ES-I3 (cell line): Measurements from ENCODE around the gene CASKIN1.

Source experiments
- H3K36me3 ChIP-seq: 2 replicates; pipeline ENCODE4 v1.6.1; 2013; ENCODE audit warnings: mild to moderate bottlenecking, low read length, control low read depth, moderate library complexity; ENCODE audit not compliant: insufficient read depth
- H3K4me1 ChIP-seq: 2 replicates; pipeline ENCODE4 v1.6.1; 2013; ENCODE audit warnings: mild to moderate bottlenecking, control low read depth, low read length; ENCODE audit not compliant: insufficient read depth
- H3K9ac ChIP-seq: 2 replicates; pipeline ENCODE4 v1.6.1; 2013; ENCODE audit warnings: low read depth, mild to moderate bottlenecking, low read length, moderate library complexity
- H3K9me3 ChIP-seq: 2 replicates; pipeline ENCODE4 v1.6.1; 2013; ENCODE audit warnings: mild to moderate bottlenecking, low read length, moderate library complexity; ENCODE audit not compliant: control insufficient read depth, insufficient read depth

The CASKIN1 gene

DNA sequence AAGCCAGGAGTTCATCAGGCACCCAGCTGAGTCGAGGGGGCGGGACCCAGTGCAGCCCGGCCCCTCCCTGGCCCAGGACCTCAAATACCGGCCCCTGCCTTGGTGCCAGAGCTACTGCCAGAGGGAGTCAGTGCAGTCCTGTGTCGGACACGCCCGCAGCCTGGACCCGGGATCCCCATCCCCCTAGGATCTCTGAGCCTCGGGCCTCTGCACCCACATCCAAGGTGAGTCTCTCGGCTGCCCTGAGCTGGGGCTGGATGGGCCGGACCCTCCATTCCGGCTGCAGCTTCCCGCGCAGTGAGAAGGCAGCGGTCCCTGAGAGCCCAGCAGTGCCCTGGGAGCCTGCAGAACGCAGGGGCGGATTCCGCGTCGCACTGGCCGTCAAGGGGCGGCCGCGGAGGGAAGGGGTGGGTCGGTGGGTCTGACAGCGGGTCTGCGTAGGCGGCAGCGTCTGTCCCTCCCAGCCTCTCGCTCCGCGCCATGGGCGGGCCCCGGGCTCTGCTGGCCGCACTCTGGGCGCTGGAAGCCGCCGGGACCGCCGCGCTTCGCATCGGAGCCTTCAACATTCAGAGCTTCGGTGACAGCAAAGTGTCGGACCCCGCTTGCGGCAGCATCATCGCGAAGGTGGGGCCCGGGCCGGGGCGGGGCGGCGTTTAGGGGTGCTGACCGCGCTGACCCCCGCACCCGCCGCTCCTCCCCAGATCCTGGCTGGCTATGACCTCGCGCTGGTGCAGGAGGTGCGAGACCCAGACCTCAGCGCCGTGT, 40.1 kb upstream of the CASKIN1 start, which contains the start of gene DNASE1L2:
TSS of gene DNASE1L2 (plus strand) at position 108 of the 765 bp plus-strand sequence. CDS start at position 481, 373 bp downstream.
- H3K9ac ChIP-seq, result peak within 1 kb of the TSS; percentile 48
- H3K9me3 ChIP-seq, result no peaks in the 10 kb centered on the region
- no peaks in the 10 kb centered on the region; the same call in 1 of the 2 replicates for H3K4me1 ChIP-seq
- no peaks in the 10 kb centered on the region for H3K36me3 ChIP-seq

DNA sequence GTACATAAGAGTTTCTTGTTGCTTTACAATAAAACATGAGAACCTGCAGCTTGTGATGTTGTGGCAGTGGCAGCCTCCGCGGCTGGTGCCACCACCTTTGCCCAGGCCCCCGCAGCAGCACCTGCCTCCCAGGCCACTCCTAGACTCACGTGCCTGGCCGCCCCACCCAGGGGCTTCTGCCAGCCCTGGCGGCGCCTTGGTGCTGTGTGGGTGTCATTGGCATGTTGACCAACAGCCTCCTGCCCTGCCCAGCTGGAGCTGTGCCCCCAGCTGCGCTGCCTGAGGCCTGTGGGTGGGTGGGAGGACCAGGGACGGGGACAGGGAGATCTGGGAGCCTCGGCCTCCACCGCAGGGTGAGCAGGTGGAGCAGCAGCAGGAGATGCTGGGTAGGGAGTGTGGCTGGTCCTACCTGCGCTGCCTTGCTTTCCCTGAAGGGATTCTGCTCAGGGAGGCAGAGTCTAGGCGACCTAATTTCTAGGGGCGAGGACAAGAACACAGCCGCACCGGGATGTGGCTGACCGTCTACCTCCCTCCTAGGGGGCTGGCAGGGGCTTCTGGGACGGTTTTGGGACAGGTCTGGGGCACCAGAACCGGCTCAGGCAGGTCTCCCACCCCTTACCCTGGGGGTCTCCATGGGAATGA, 39.4 kb upstream of the CASKIN1 start:
- Histone ChIP-seq H3K9ac (no peak overlapping the region), H3K36me3 (no peaks in the 10 kb centered on the region), H3K4me1 (no peaks in the 10 kb centered on the region; the same call in 1 of the 2 replicates), H3K9me3 (no peaks in the 10 kb centered on the region)

DNA sequence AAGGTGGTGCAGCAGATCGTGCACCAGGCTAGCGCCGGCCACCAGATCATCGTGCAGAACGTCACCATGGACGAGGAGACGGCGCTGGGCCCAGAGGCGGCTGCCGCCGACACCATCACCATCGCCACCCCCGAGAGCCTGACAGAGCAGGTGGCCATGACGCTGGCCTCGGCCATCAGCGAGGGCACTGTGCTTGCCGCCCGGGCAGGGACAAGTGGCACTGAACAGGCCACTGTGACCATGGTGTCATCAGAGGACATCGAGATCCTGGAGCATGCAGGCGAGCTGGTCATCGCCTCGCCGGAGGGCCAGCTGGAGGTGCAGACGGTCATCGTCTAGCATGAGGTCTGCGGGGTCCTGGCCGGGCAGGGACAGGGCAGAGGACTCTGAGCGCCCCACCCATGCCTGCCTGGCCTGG, 38.8 kb upstream of the CASKIN1 start:
- Histone ChIP-seq H3K9ac (no peak overlapping the region), H3K4me1 (no peaks in the 10 kb centered on the region; the same call in 1 of the 2 replicates), H3K36me3 (no peaks in the 10 kb centered on the region), H3K9me3 (no peaks in the 10 kb centered on the region)

DNA sequence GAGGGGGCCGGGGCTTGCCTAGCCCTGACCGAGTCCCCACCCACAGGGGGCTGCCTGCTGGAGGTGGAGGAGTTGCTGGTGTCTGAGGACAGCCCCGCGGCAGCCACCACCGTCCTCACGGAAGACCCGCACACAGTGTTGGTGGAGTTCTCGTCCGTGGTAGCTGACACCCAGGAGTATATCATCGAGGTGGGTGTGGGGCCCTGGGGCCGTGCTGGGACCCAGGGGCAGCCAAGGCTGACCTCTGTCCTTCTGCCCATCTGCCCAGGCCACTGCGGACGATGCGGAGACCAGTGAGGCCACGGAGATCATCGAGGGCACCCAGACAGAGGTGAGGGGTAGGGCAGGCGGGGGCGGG, 38.4 kb upstream of the CASKIN1 start:
- Histone ChIP-seq H3K9ac (no peak overlapping the region), H3K36me3 (no peaks in the 10 kb centered on the region)

DNA sequence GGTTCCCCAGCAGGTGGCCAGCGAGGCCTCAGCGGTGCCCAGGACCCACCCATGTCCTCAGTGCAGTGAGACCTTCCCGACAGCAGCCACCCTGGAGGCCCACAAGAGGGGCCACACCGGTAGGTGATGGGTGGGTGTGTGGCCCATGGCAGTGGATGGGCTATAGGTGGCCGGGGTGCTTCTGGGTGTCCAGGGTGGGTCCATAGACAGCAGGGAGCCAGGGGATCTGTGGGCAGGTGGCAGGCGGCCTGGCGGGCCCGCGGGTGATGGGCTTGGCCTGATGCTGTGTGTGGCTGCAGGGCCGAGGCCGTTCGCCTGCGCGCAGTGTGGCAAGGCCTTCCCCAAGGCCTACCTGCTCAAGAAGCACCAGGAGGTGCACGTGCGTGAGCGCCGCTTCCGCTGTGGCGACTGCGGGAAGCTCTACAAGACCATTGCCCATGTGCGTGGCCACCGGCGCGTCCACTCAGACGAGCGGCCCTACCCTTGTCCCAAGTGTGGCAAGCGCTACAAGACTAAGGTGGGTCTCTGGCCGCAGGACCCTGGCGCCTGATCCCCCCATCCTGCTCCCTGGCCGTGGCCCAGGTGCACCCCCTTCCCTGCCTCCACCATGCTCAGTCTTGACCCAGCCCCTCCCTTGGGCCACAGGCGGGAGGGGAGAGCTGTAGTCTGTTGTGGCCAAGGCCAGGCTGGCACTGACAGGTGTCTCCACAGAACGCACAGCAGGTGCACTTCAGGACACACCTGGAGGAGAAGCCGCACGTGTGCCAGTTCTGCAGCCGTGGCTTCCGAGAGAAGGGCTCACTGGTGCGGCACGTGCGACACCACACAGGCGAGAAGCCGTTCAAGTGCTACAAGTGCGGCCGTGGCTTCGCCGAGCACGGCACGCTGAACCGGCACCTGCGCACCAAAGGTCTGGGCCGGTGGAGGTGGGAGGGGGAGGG, 37.7 kb upstream of the CASKIN1 start:
- H3K9me3 ChIP-seq, result no peaks in the 10 kb centered on the region
- no peak overlapping the region for H3K9ac ChIP-seq
- no peaks in the 10 kb centered on the region for H3K36me3 ChIP-seq
- no peaks in the 10 kb centered on the region; the same call in 1 of the 2 replicates for H3K4me1 ChIP-seq

More for the DNA sequence above, 38.4 kb upstream of the CASKIN1 start:
- H3K9me3 ChIP-seq, result no peaks in the 10 kb centered on the region
- H3K4me1 ChIP-seq, result no peaks in the 10 kb centered on the region; the same call in 1 of the 2 replicates

DNA sequence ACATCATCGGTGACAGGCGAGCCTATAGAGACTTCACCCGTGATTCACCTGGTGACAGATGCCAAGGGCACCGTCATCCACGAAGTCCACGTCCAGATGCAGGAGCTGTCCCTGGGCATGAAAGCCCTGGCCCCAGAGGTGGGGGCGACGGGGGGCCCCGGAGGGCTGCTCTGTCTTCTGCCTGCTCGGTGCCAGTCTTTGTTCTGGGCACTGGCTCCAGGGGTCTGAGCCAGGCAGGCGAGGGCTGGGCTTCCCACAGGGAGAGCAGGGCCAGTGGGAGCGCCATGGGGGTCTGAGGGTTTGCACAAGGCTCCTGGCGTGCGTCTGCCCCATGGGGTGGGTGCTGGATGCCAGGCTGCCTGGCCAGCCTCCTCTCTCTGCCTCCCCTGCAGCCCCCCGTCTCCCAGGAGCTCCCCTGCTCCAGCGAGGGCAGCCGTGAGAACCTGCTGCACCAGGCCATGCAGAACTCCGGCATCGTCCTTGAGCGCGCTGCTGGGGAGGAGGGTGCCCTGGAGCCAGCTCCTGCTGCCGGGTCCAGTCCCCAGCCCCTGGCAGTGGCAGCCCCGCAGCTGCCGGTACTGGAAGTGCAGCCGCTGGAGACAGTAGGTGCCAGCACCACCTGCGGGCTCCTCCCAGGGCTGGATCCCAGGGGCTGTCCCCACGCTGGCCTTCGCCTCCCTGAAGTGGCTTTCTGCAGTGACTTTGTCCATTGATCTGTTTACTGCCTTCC, 36.8 kb upstream of the CASKIN1 start:
- Histone ChIP-seq H3K9ac (no peak overlapping the region), H3K36me3 (no peaks in the 10 kb centered on the region), H3K4me1 (no peaks in the 10 kb centered on the region; the same call in 1 of the 2 replicates), H3K9me3 (no peaks in the 10 kb centered on the region)

DNA sequence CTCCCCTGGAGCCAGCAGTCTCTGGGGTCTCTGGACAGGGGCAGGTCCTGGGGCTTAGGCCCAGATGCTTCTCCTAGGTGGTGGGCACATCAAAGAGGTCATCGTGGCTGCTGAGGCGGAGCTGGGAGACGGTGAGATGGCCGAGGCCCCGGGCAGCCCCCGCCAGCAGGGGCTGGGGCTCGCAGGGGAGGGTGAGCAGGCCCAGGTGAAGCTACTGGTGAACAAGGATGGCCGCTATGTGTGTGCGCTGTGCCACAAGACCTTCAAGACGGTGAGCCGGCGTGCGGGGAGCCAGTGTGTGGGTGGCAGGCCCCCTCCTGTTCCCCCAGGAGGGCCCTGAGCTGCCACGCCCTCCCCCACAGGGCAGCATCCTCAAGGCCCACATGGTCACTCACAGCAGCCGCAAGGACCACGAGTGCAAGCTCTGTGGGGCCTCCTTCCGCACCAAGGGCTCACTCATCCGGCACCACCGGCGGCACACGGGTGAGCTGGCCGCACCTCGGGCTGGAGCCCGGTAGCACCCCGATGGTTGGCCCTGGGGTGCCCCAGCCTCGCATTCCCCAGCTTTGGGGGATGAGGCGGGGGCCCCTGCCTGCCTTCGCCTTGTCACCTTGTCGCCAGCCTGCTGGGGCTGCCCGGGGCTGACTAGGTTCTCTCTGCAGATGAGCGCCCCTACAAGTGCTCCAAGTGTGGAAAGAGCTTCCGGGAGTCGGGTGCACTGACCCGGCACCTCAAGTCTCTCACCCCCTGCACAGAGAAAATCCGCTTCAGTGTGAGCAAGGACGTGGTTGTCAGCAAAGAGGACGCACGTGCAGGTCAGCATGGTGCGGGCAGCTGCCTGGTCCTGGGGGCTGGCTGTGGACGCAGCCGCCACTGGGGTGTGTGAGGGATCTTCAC, 35.9 kb upstream of the CASKIN1 start:
- Histone ChIP-seq H3K36me3 (no peaks in the 10 kb centered on the region), H3K4me1 (no peaks in the 10 kb centered on the region), H3K9ac (no peak overlapping the region), H3K9me3 (no peaks in the 10 kb centered on the region)

DNA sequence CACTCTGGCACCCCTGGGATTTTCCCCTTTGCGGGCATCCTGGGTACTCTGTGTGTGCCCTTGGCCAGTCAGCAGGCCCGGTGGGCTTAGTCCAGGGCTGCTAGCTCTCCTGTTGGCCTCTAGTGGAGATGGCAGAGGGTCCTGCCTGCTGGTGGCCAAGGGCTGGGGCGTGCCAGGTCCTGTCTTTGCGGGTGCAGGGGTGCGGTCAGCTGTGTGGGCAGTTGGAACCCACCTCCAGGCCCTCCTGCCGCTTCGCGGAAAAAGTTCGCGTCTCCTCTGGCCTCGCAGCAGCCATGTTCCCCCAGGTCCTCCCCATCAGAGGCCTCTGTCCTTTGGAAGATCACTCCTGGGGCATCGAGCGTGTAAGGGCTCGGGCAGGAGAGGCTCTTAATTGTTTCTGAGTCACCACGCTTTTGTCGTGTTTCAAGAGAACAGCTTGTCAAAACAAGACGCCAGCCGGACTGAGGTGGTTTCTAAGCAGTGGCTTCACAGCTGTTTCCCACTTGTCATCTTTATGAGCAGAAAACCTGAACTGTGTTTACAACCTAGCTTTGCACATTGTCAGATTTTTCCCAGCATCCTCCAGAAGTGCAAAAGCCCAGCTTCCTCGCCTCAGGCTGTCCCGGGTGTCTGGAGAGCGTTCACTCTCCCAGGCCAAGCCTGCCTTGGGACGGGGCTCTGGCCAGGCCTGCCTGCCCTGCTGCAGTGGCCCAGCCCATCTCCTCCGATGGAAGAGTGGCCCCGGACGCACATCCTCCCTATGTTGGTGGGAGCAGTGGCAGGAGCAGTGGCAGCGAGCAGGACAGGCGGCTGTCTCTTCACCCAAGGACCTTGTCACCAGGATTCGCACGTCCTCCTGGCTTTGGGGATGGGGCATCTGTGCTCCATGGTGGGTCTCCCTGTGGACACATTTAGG, 34.9 kb upstream of the CASKIN1 start:
- Histone ChIP-seq H3K36me3 (no peaks in the 10 kb centered on the region), H3K4me1 (no peaks in the 10 kb centered on the region), H3K9me3 (no peaks in the 10 kb centered on the region), H3K9ac (no peak overlapping the region)

DNA sequence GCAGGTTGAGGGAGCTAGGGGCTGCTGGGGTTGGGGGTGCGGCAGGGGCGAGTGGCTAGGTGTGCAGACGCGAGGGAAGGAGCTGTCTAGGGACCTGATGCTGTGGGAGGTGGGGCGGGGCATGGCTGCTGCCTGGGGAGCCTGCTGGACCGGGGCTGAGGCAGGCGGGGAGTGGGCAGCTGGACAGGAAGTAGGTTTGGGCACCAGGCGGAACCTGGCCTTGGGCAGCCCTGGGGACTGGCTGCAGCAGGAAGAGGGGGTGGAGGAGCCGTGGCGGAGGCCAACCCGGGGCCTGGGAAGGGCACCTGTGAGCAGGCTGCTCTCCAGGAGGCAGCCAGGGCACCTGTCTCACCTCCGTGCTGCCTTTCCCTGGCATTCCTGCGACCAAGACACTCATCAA, 34.0 kb upstream of the CASKIN1 start:
- Histone ChIP-seq H3K9me3 (no peaks in the 10 kb centered on the region), H3K4me1 (no peaks in the 10 kb centered on the region), H3K36me3 (no peaks in the 10 kb centered on the region), H3K9ac (no peak overlapping the region)

DNA sequence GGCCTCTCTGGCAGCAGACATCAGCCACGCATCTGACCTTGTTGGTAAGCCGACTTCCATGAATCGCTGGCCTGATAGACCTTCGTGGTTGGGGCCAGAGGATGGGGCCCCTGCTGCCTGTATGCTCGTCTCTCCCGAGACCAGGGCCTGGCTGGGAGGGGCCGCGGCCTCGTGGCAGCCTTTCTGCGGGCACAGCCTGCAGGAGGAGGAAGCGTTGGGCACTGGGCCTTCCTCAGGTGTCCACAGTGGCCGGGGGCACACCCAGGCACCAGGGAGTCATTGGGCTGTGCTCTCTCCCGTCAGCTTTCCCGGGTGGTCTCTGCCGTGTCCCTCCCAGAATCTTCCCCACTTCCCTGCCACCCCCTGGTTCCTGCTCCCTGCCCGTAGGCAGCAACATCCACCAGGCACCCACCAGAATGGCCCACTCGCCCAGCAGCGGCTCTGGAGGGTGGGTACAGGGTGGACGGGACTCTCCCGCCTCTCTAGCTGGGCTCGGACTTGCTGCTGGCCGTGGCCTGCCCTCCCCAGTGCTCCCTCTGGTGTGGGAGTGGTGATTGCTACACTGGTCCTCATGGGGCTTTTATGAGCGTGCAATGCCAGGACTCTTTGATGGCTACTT, 33.3 kb upstream of the CASKIN1 start:
- Histone ChIP-seq H3K9me3 (no peaks in the 10 kb centered on the region), H3K9ac (no peak overlapping the region), H3K4me1 (no peaks in the 10 kb centered on the region), H3K36me3 (no peaks in the 10 kb centered on the region)

DNA sequence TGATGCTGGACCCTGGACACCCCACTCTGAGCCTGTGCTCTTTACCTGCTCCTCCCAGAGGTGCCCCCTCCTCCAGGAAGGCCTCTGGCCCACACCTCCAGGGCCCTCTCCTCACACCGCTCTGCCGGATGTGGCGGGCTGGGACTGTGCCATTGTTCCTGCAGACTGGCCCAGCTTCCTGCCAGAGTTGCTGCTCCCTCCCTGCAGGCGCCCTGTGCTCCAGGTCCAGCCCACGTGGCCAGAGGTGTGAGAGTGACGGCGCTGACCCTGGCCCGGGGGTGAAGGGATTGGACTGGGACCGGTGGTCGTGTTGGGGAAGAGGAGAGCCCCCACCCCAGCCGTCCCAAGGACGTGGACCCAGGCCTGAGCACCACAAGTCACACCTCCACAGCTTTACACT, 32.7 kb upstream of the CASKIN1 start:
- H3K9ac ChIP-seq, result no peak overlapping the region
- H3K9me3 ChIP-seq, result no peaks in the 10 kb centered on the region
- H3K4me1 ChIP-seq, result no peaks in the 10 kb centered on the region
- H3K36me3 ChIP-seq, result no peaks in the 10 kb centered on the region

DNA sequence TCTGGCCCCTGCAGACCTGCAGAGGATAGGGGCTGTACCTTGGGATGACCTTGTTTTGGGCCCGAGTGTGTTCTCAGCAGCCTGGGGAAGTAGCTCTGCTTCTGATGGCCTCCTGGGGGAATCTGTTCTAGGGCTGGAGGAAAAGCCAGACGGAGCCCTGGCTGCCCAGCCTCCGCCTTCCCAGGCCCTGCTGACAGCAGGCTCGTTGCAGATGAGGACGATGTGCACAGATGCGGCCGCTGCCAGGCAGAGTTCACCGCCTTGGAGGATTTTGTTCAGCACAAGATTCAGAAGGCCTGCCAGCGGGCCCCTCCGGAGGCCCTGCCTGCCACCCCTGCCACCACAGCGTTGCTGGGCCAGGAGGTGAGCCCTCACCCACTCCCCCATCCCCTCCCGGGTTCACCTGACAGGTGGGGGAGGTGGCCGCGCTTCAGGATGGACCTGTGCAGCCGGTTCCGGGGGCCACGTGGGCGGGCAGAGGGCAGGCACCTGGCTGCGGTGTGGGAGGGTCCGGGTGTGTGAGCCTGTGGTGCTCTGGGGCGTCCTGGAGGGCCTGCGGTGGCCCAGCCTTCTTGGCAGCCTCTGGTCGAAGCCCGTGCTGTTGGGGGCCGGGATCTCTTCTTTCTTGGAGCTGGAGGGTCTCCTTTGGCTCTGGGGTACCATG, 31.9 kb upstream of the CASKIN1 start:
- H3K36me3 ChIP-seq, result no peaks in the 10 kb centered on the region

More for the DNA sequence above, 31.9 kb upstream of the CASKIN1 start:
- no peaks in the 10 kb centered on the region for H3K4me1 ChIP-seq
- no peaks in the 10 kb centered on the region for H3K9me3 ChIP-seq
- H3K9ac ChIP-seq, result no peak overlapping the region
